B cell (primary cell): ENCODE results near the gene PANK4. TPM values are rescaled to one million over a fixed set of nuclear protein-coding genes. Genes with fewer than 3 reads are reported as not detected.

Experiments
- ATAC-seq: fragments of 200-7000 bp; cut with Tn5 transposase; one replicate; pipeline ENCODE4 v1.10.0; 2021; ENCODE audit warnings: low read depth, mild to moderate bottlenecking, moderate number of reproducible peaks, moderate library complexity
- CTCF ChIA-PET: fragments of 350-600 bp; sonication (Branson Sonifier 250); formaldehyde crosslinking; loops from one replicate; lab custom pipeline; 2021; ENCODE audit warnings: antibody characterized with exemption, inconsistent platforms; lab: Charles Lee
- POLR2A ChIA-PET: fragments of 350-600 bp; sonication (Branson Sonifier 250); formaldehyde crosslinking; loops from one replicate; lab custom pipeline; 2021; ENCODE audit warnings: antibody characterized with exemption; lab: Charles Lee
- DNase-seq: peaks from one replicate; pipeline ENCODE4 v3.0.0; 2013
- H2AFZ ChIP-seq: 2 replicates; pipeline ENCODE4 v1.6.1; 2012; ENCODE audit warnings: mild to moderate bottlenecking, low read depth, low read length; ENCODE audit not compliant: insufficient read depth, poor library complexity, severe bottlenecking
- H3K27ac ChIP-seq, 2 donors: 1 replicate in 1 of 2; 2 replicates in 1 of 2; pipeline ENCODE4 v1.5.1; 2012 to 2013; ENCODE audit warnings: low read length in 2 of 2, mild to moderate bottlenecking in 2 of 2, moderate library complexity in 1 of 2
- H3K27me3 ChIP-seq, 4 experiments: fragments of 200-600 bp in 1 of 4; sonication (generic) in 1 of 4; replicated peaks in 1 of 4; 1 replicate in 2 of 4; 2 replicates in 2 of 4; pipeline versions ENCODE4 v1.6.1 to v1.7.0; 2013 to 2016; ENCODE audit warnings: low read length in 3 of 4, mild to moderate bottlenecking in 2 of 4, mixed read lengths in 1 of 4, moderate library complexity in 1 of 4; ENCODE audit not compliant: insufficient read depth in 4 of 4, control insufficient read depth in 3 of 4; ENCODE audit errors: control extremely low read depth in 1 of 4
- H3K36me3 ChIP-seq, 2 experiments: replicated peaks in 1 of 2; 1 replicate in 1 of 2; 2 replicates in 1 of 2; pipeline versions ENCODE4 v1.6.1 to v1.7.1; 2013; ENCODE audit warnings: low read length in 1 of 2; ENCODE audit not compliant: insufficient read depth in 2 of 2, control insufficient read depth in 1 of 2; ENCODE audit errors: control extremely low read depth in 1 of 2, extremely low read depth in 1 of 2
- H3K4me1 ChIP-seq, 2 donors: fragments of 200-600 bp in 1 of 2; sonication (generic) in 1 of 2; 1 replicate in 1 of 2; 2 replicates in 1 of 2; pipeline versions ENCODE4 v1.5.1 to v1.6.1; 2013 to 2017; ENCODE audit warnings: low read length in 2 of 2; ENCODE audit not compliant: control insufficient read depth in 2 of 2, insufficient read depth in 2 of 2
- H3K4me2 ChIP-seq: replicated peaks from 2 replicates; pipeline ENCODE3; 2012; ENCODE audit warnings: mild to moderate bottlenecking, low read depth, low read length; ENCODE audit not compliant: poor library complexity, severe bottlenecking
- H3K4me3 ChIP-seq, 5 experiments: fragments of 200-600 bp in 1 of 5; sonication (generic) in 1 of 5; 1 replicate in 3 of 5; 2 replicates in 2 of 5; pipeline versions ENCODE4 v1.5.1 to v1.7.0; 2011 to 2016; ENCODE audit warnings: low read length in 4 of 5, mild to moderate bottlenecking in 4 of 5, low read depth in 2 of 5, control low read depth in 1 of 5, moderate library complexity in 1 of 5; ENCODE audit not compliant: insufficient read depth in 1 of 5; ENCODE audit errors: control extremely low read depth in 1 of 5, extremely low read depth in 1 of 5
- H3K79me2 ChIP-seq: fragments of 200-600 bp; sonication (generic); one replicate; pipeline ENCODE4 v1.6.0; 2016; ENCODE audit warnings: low read length; ENCODE audit not compliant: control insufficient read depth, insufficient read depth
- H3K9ac ChIP-seq: fragments of 200-600 bp; sonication (generic); 2 replicates; pipeline ENCODE4 v1.6.1; 2017; ENCODE audit warnings: mild to moderate bottlenecking, low read length, moderate library complexity
- H3K9me3 ChIP-seq, 3 donors: one replicate each; pipeline versions ENCODE4 v1.6.1 to v1.7.1; 2013; ENCODE audit warnings: low read length in 2 of 3; ENCODE audit not compliant: control insufficient read depth in 2 of 3, insufficient read depth in 1 of 3; ENCODE audit errors: control extremely low read depth in 1 of 3
- H4K20me1 ChIP-seq: 2 replicates; pipeline ENCODE4 v1.6.0; 2012; ENCODE audit warnings: mild to moderate bottlenecking, low read length; ENCODE audit not compliant: insufficient read depth, control insufficient read depth, poor library complexity, severe bottlenecking
- H3K27ac Mint-ChIP-seq: one replicate; pipeline ENCODE4 v1.8.0; 2021; ENCODE audit warnings: mixed read lengths
- H3K27me3 Mint-ChIP-seq: one replicate; pipeline ENCODE4 v1.8.0; 2021; ENCODE audit warnings: mixed read lengths
- H3K4me1 Mint-ChIP-seq: one replicate; pipeline ENCODE4 v1.8.0; 2021; ENCODE audit warnings: mixed read lengths
- H3K4me3 Mint-ChIP-seq: one replicate; pipeline ENCODE4 v1.8.0; 2021; ENCODE audit warnings: mixed read lengths
- H3K9me3 Mint-ChIP-seq: one replicate; pipeline ENCODE4 v1.8.0; 2022; ENCODE audit warnings: mixed read lengths; ENCODE audit not compliant: insufficient read depth
- EZH2 ChIP-seq: IDR thresholded peaks from 2 replicates; pipeline ENCODE4 v1.6.1; 2012; ENCODE audit warnings: borderline replicate concordance, low read depth, mild to moderate bottlenecking, moderate library complexity, low read length; ENCODE audit not compliant: insufficient read depth, poor library complexity, severe bottlenecking
- WGBS: methylation state at CpG from one replicate; pipeline ENCODE4 v1.1.5; 2013; ENCODE audit warnings: missing lambda C conversion rate; ENCODE audit not compliant: insufficient coverage; 5-methylcytosine and 5-hydroxymethylcytosine counted together
- intact Hi-C: fragments of 100-400 bp; cut with micrococcal nuclease; formaldehyde crosslinking; loops from one replicate; pipeline ENCODE4 v1.10.0; 2022
- polyA plus RNA-seq: library from polyadenylated mRNA; depleted of rRNA; stranded (reverse); fragments of >200 nt; gene quantifications from 2 replicates; pipeline ENCODE4 v1.2.3, GENCODE V29; 2012
- total RNA-seq, 2 donors: library from RNA; stranded (reverse); fragments of 120-200 nt in 1 of 2; gene quantifications; 1 replicate in 1 of 2; 2 replicates in 1 of 2; pipeline versions ENCODE4 v1.2.3 to v1.2.4, GENCODE V29; 2013 to 2022
- TF ChIP-seq, protein P1 (sequence below): fragments of 200-600 bp; IDR thresholded peaks from one replicate; pipeline ENCODE4 v1.8.0; 2022; ENCODE audit warnings: antibody characterized with exemption, mild to moderate bottlenecking

Gene PANK4
- total and polyA plus RNA-seq, 2 donors (not counting 1 experiment from before 2014, with no cell fraction given): 38.0 to 80.5 TPM

DNA sequence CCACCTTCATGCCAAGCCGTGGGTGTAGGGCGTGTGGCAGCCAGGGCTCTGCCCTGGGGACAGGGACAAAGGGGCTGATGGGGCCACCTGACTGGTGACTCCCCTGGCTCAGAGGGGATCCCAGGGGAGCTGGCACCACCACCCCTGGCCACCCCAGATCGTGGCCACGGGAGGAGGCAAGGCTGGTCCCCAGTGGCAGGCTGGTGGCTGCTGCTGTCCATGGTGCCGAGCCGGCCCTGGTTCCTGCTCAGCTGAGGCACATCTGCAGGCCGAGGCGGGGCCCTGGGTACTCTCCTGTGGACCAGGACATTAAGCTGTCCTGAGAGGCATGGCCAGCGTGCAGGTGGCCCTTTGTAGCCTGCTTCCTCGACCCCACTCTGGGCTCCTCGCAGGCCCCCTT lies 43.8 kb downstream of the PANK4 start:
- ChIA-PET CTCF (no interaction called here), POLR2A (interaction anchor here (0.6 kb wide), 1 partner anchor 58 kb away, joined by 4 read pairs; no protein-coding TSS in a partner anchor)
- H3K9me3 Mint-ChIP-seq: no peaks in the 10 kb centered on the region
- no peaks in the 10 kb centered on the region for H3K27me3 Mint-ChIP-seq
- no peak overlapping the region for H3K4me3 Mint-ChIP-seq
- ATAC-seq: no peak
- peaks cover 10% of the 10 kb centered on the region for H3K4me1 Mint-ChIP-seq
- Histone ChIP-seq H3K36me3 (no peaks in the 10 kb centered on the region), H3K9ac (no peak overlapping the region), H3K9me3 (peaks cover 0 to under 1% (median 0%) of the 10 kb centered on the region in 3 donors), H3K27ac (no peak overlapping the region), H2AFZ (no peak overlapping the region), H3K79me2 (no peaks in the 10 kb centered on the region), H3K4me3 (no peak overlapping the region), H3K4me1 (peaks cover 0 to 10% of the 10 kb centered on the region in 2 donors), H4K20me1 (no peaks in the 10 kb centered on the region), H3K27me3 (no peaks in the 10 kb centered on the region), H3K4me2 (no peak overlapping the region)
- no peak overlapping the region for H3K27ac Mint-ChIP-seq
- intact Hi-C loops: no loop called here
- WGBS: 82% methylated on average over 11 of the region's 11 CpGs
- TF ChIP-seq, protein P1, sequence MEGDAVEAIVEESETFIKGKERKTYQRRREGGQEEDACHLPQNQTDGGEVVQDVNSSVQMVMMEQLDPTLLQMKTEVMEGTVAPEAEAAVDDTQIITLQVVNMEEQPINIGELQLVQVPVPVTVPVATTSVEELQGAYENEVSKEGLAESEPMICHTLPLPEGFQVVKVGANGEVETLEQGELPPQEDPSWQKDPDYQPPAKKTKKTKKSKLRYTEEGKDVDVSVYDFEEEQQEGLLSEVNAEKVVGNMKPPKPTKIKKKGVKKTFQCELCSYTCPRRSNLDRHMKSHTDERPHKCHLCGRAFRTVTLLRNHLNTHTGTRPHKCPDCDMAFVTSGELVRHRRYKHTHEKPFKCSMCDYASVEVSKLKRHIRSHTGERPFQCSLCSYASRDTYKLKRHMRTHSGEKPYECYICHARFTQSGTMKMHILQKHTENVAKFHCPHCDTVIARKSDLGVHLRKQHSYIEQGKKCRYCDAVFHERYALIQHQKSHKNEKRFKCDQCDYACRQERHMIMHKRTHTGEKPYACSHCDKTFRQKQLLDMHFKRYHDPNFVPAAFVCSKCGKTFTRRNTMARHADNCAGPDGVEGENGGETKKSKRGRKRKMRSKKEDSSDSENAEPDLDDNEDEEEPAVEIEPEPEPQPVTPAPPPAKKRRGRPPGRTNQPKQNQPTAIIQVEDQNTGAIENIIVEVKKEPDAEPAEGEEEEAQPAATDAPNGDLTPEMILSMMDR: no peak
- no peak for TF ChIP-seq EZH2
- no peak for DNase-seq

DNA sequence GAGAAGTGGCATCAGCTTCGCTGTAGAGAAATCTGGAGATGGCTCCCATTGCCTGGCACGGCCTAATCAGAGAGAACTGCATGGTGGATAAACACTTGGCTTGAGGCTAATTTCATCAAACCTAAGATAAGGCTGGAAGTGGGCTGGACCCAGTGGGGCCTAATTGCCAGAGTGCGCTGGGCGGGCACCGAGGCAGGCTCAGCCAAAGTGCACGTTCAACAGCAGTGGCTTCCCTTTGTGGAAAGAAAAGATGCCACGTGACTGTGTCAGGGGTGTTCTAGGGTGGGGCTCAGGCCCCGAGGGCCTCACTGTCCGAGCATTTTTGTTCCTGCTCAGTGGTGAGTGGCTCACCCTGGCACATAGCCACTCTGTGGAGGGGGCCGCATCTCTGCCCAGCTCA lies 44.5 kb downstream of the PANK4 start:
- Mint-ChIP-seq H3K27me3 (no peaks in the 10 kb centered on the region), H3K4me3 (no peak overlapping the region), H3K4me1 (peaks cover 10% of the 10 kb centered on the region), H3K9me3 (no peaks in the 10 kb centered on the region), H3K27ac (no peak overlapping the region)
- Histone ChIP-seq H3K4me1 (peaks cover 0 to 10% of the 10 kb centered on the region in 2 donors), H3K27ac (no peak overlapping the region), H3K9ac (no peak overlapping the region), H3K9me3 (no peaks in the 10 kb centered on the region), H4K20me1 (no peaks in the 10 kb centered on the region), H3K4me3 (no peak overlapping the region), H3K79me2 (no peaks in the 10 kb centered on the region), H3K4me2 (no peak overlapping the region), H3K36me3 (no peaks in the 10 kb centered on the region), H3K27me3 (no peaks in the 10 kb centered on the region), H2AFZ (no peak overlapping the region)
- 77% methylated on average over 10 of the region's 10 CpGs for WGBS
- ChIA-PET POLR2A (no interaction called here), CTCF (no interaction called here)
- TF ChIP-seq, protein P1: no peak
- TF ChIP-seq EZH2: no peak
- intact Hi-C loops: no loop called here
- ATAC-seq (peak; percentile 21), DNase-seq (no peak)
